IMR-90 (cell line): ENCODE data around the gene B9D1.

ENCODE experiments used
- BHLHE40 ChIP-seq: fragments of 150-350 bp; IDR thresholded peaks from 2 replicates; pipeline ENCODE4 v1.6.1; 2016; ENCODE audit warnings: mild to moderate bottlenecking, low read depth, low read length
- CEBPB ChIP-seq: IDR thresholded peaks from 2 replicates; pipeline ENCODE4 v1.6.1; 2012; ENCODE audit warnings: low read depth, low read length, improper control_type of control experiment
- CHD1 ChIP-seq: IDR thresholded peaks from 2 replicates; pipeline ENCODE4 v1.6.1; 2012; ENCODE audit warnings: low read depth, low read length, improper control_type of control experiment
- FOS ChIP-seq: fragments of 150-350 bp; IDR thresholded peaks from 2 replicates; pipeline ENCODE4 v1.6.1; 2016; ENCODE audit warnings: low read depth, low read length
- MAFK ChIP-seq: IDR thresholded peaks from 2 replicates; pipeline ENCODE4 v1.6.1; 2012; ENCODE audit warnings: low read depth, low read length, improper control_type of control experiment
- NFE2L2 ChIP-seq: fragments of 150-350 bp; IDR thresholded peaks from 2 replicates; pipeline ENCODE4 v1.6.1; 2016; ENCODE audit warnings: low read depth, mild to moderate bottlenecking, low read length
- POLR2A ChIP-seq: IDR thresholded peaks from 2 replicates; pipeline ENCODE4 v1.6.1; 2012; ENCODE audit warnings: mild to moderate bottlenecking, low read depth, low read length
- RAD21 ChIP-seq: IDR thresholded peaks from 2 replicates; pipeline ENCODE4 v1.6.1; 2012; ENCODE audit warnings: low read length, improper control_type of control experiment
- RCOR1 ChIP-seq: IDR thresholded peaks from 2 replicates; pipeline ENCODE4 v1.6.1; 2012; ENCODE audit warnings: mild to moderate bottlenecking, low read length, improper control_type of control experiment; ENCODE audit not compliant: insufficient replicate concordance
- SMC3 ChIP-seq: fragments of 150-350 bp; IDR thresholded peaks from 2 replicates; pipeline ENCODE4 v1.6.1; 2016; ENCODE audit warnings: low read depth, mild to moderate bottlenecking, antibody characterized with exemption, low read length, moderate library complexity
- TF ChIP-seq, protein P1 (sequence below): conservative IDR thresholded peaks from 2 replicates; pipeline ENCODE4 v1.5.1; 2012; ENCODE audit warnings: mild to moderate bottlenecking, low read depth, low read length, improper control_type of control experiment
- TF ChIP-seq, protein P2 (sequence below): fragments of 150-350 bp; IDR thresholded peaks from 2 replicates; pipeline ENCODE4 v1.6.1; 2017; ENCODE audit warnings: mild to moderate bottlenecking, antibody characterized with exemption, low read length, low read depth
- TF ChIP-seq, protein P3 (sequence below): fragments of 150-350 bp; IDR thresholded peaks from 2 replicates; pipeline ENCODE4 v1.6.1; 2016; ENCODE audit warnings: low read depth, mild to moderate bottlenecking, low read length, moderate library complexity, borderline replicate concordance

DNA sequence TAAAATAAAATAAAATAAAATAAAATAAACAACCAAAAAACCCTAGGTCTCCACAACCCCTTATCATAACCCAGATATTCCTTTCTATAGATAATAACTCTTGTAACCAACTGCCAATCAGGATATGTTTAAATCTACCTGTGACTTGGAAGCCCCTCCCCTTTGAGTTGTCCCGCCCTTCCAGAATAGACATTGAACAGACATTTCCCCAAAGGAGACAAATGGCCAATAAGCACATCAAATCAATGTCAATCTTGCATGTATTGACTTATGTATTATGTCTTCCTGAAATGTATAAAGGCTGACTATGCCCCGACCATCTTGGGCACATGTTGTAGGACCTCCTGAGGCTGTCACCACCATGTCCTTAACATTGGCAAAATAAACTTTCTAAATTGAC, 14.3 kb upstream of the B9D1 start:
- TF ChIP-seq, protein P1, sequence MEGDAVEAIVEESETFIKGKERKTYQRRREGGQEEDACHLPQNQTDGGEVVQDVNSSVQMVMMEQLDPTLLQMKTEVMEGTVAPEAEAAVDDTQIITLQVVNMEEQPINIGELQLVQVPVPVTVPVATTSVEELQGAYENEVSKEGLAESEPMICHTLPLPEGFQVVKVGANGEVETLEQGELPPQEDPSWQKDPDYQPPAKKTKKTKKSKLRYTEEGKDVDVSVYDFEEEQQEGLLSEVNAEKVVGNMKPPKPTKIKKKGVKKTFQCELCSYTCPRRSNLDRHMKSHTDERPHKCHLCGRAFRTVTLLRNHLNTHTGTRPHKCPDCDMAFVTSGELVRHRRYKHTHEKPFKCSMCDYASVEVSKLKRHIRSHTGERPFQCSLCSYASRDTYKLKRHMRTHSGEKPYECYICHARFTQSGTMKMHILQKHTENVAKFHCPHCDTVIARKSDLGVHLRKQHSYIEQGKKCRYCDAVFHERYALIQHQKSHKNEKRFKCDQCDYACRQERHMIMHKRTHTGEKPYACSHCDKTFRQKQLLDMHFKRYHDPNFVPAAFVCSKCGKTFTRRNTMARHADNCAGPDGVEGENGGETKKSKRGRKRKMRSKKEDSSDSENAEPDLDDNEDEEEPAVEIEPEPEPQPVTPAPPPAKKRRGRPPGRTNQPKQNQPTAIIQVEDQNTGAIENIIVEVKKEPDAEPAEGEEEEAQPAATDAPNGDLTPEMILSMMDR, result no peak
- no peak for TF ChIP-seq RAD21
- no peak for TF ChIP-seq CEBPB
- no peak for TF ChIP-seq POLR2A
- no peak for TF ChIP-seq BHLHE40
- no peak for TF ChIP-seq RCOR1
- TF ChIP-seq, protein P2, sequence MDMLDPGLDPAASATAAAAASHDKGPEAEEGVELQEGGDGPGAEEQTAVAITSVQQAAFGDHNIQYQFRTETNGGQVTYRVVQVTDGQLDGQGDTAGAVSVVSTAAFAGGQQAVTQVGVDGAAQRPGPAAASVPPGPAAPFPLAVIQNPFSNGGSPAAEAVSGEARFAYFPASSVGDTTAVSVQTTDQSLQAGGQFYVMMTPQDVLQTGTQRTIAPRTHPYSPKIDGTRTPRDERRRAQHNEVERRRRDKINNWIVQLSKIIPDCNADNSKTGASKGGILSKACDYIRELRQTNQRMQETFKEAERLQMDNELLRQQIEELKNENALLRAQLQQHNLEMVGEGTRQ, result no peak
- TF ChIP-seq FOS, result no peak
- TF ChIP-seq CHD1, result no peak
- no peak for TF ChIP-seq MAFK
- TF ChIP-seq SMC3, result no peak
- no peak for TF ChIP-seq NFE2L2
- TF ChIP-seq, protein P3, sequence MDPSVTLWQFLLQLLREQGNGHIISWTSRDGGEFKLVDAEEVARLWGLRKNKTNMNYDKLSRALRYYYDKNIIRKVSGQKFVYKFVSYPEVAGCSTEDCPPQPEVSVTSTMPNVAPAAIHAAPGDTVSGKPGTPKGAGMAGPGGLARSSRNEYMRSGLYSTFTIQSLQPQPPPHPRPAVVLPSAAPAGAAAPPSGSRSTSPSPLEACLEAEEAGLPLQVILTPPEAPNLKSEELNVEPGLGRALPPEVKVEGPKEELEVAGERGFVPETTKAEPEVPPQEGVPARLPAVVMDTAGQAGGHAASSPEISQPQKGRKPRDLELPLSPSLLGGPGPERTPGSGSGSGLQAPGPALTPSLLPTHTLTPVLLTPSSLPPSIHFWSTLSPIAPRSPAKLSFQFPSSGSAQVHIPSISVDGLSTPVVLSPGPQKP, result no peak
